ENCODE data around the gene EPC2.

DNA sequence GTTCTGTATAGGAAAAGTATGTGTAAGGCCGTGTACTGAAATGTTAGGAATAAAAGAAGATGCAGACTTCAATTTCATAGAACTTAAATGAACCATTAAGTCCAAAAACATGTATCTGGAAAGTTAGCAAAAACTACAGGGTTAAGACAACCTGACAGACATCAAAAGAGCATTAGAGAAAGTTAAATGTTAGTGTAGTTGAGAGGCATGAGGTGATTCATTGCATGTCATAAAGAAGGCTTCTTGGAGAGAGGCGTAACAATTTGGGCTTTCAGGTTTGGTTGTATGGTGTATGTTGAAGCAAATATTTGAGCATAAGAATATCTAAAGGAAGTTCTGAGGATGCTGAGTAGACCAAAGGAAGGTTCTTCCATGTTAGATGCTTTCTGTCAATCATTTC lies 6.3 kb downstream of the EPC2 start:
- TF ChIP-seq, protein P1, sequence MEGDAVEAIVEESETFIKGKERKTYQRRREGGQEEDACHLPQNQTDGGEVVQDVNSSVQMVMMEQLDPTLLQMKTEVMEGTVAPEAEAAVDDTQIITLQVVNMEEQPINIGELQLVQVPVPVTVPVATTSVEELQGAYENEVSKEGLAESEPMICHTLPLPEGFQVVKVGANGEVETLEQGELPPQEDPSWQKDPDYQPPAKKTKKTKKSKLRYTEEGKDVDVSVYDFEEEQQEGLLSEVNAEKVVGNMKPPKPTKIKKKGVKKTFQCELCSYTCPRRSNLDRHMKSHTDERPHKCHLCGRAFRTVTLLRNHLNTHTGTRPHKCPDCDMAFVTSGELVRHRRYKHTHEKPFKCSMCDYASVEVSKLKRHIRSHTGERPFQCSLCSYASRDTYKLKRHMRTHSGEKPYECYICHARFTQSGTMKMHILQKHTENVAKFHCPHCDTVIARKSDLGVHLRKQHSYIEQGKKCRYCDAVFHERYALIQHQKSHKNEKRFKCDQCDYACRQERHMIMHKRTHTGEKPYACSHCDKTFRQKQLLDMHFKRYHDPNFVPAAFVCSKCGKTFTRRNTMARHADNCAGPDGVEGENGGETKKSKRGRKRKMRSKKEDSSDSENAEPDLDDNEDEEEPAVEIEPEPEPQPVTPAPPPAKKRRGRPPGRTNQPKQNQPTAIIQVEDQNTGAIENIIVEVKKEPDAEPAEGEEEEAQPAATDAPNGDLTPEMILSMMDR (IDR thresholded peaks at IDR 0.05) = no peak
- TF ChIP-seq POLR2AphosphoS5 (IDR thresholded peaks at IDR 0.05) = no peak

Data from breast epithelium (tissue), 3 donors.